Measurements from ENCODE around the gene MYEF2.

DNA sequence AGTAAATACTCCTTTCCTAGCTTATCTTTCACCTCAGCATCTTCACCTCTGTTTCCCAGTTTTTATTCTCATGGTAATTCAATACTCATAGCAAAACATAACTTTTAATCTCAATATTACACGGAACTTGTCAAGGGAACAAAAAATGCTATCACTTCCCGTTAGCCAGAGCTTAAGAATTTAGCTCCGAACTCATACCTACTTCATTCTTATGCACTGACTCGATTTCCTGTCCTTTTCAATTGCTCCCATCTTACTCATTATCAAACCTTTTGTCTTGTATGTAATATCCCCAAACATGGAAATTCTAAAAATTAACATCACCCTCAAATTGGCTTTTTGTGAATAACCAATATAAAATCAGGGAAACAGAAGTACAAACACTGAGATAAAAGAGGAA lies 28.2 kb downstream of the MYEF2 start:
- no peak for TF ChIP-seq SRF (IDR thresholded peaks at IDR 0.05; ENCODE audit: low read depth, low read length)
- no peak for TF ChIP-seq ZNF792 (CRISPR knock-in tag; IDR thresholded peaks at IDR 0.05)
- TF ChIP-seq ZNF33B (CRISPR knock-in tag; IDR thresholded peaks at IDR 0.05): no peak
- no peak for TF ChIP-seq TAF15 (IDR thresholded peaks at IDR 0.05; ENCODE audit: low read depth, low read length, poor library complexity, severe bottlenecking)
- no peak for TF ChIP-seq FOXM1 (CRISPR knock-in tag; IDR thresholded peaks at IDR 0.05)
- no peak for TF ChIP-seq ZFP36 (IDR thresholded peaks at IDR 0.05; ENCODE audit: borderline replicate concordance, low read depth, low read length, partially characterized antibody)
- TF ChIP-seq, protein P1, sequence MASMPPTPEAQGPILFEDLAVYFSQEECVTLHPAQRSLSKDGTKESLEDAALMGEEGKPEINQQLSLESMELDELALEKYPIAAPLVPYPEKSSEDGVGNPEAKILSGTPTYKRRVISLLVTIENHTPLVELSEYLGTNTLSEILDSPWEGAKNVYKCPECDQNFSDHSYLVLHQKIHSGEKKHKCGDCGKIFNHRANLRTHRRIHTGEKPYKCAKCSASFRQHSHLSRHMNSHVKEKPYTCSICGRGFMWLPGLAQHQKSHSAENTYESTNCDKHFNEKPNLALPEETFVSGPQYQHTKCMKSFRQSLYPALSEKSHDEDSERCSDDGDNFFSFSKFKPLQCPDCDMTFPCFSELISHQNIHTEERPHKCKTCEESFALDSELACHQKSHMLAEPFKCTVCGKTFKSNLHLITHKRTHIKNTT (CRISPR knock-in tag; IDR thresholded peaks at IDR 0.05): no peak
- TF ChIP-seq JUN (CRISPR knock-in tag; IDR thresholded peaks at IDR 0.05): no peak
- no peak for TF ChIP-seq HOXD1 (CRISPR knock-in tag; IDR thresholded peaks at IDR 0.05)
- TF ChIP-seq MTA3 (CRISPR knock-in tag; IDR thresholded peaks at IDR 0.05): no peak
